DOHH2 (cell line): ENCODE measurements around the gene CCDC24.

Experiments
- H3F3A ChIP-seq: fragments of 200-600 bp; sonication (generic), shearing (Covaris generic); 2 replicates; pipeline ENCODE4 v1.6.0; 2016; ENCODE audit warnings: antibody characterized with exemption, mild to moderate bottlenecking; ENCODE audit not compliant: control insufficient read depth, insufficient read depth
- H3K27ac ChIP-seq: fragments of 200-600 bp; sonication (generic); 2 replicates; pipeline ENCODE4 v1.5.1; 2014; ENCODE audit warnings: low read depth, mild to moderate bottlenecking, low read length, moderate library complexity
- H3K27me3 ChIP-seq: fragments of 200-600 bp; sonication (generic); 2 replicates; pipeline ENCODE4 v1.6.1; 2014; ENCODE audit warnings: mild to moderate bottlenecking, low read length, mixed read lengths; ENCODE audit not compliant: control insufficient read depth
- H3K36me3 ChIP-seq: fragments of 200-600 bp; sonication (generic); 2 replicates; pipeline ENCODE4 v1.6.1; 2014; ENCODE audit warnings: mild to moderate bottlenecking, low read length, moderate library complexity, mixed read lengths; ENCODE audit not compliant: control insufficient read depth
- H3K4me1 ChIP-seq: fragments of 200-600 bp; sonication (generic); 2 replicates; pipeline ENCODE4 v1.6.1; 2014; ENCODE audit warnings: mild to moderate bottlenecking, low read length, mixed read lengths; ENCODE audit not compliant: control insufficient read depth
- H3K4me2 ChIP-seq: fragments of 200-600 bp; sonication (generic); 2 replicates; pipeline ENCODE4 v1.6.0; 2014; ENCODE audit warnings: mild to moderate bottlenecking, low read length, moderate library complexity
- H3K4me3 ChIP-seq: fragments of 200-600 bp; sonication (generic); 2 replicates; pipeline ENCODE4 v1.5.1; 2014; ENCODE audit warnings: mild to moderate bottlenecking, low read length, mixed read lengths
- H3K79me2 ChIP-seq: fragments of 200-600 bp; sonication (generic); 2 replicates; pipeline ENCODE4 v1.6.1; 2014; ENCODE audit warnings: mild to moderate bottlenecking, low read length, mixed read lengths; ENCODE audit not compliant: control insufficient read depth
- H3K9me2 ChIP-seq: fragments of 200-600 bp; sonication (generic); replicated peaks from 2 replicates; pipeline ENCODE4 v1.6.1; 2014; ENCODE audit warnings: mild to moderate bottlenecking, low read length, mixed read lengths; ENCODE audit not compliant: control insufficient read depth
- H3K9me3 ChIP-seq: fragments of 200-600 bp; sonication (generic); 2 replicates; pipeline ENCODE4 v1.6.1; 2014; ENCODE audit warnings: antibody characterized with exemption, low read length, mixed read lengths; ENCODE audit not compliant: control insufficient read depth, insufficient read depth
- H4K20me1 ChIP-seq: fragments of 200-600 bp; sonication (generic); 2 replicates; pipeline ENCODE4 v1.6.0; 2014; ENCODE audit warnings: low read depth, mild to moderate bottlenecking, antibody characterized with exemption, low read length, moderate library complexity; ENCODE audit not compliant: control insufficient read depth, insufficient read depth
- EZH2phosphoT487 ChIP-seq: fragments of 200-600 bp; sonication (generic); IDR thresholded peaks from 2 replicates; pipeline ENCODE4 v1.6.1; 2017; ENCODE audit warnings: borderline replicate concordance, mild to moderate bottlenecking, antibody characterized with exemption, low read length, moderate library complexity, mixed read lengths
- TF ChIP-seq, protein P1 (sequence below): fragments of 200-600 bp; sonication (generic); IDR thresholded peaks from one replicate; pipeline ENCODE4 v1.5.1; 2014; ENCODE audit warnings: antibody characterized with exemption, mild to moderate bottlenecking, low read depth, low read length; ENCODE audit not compliant: poor library complexity, severe bottlenecking

Gene CCDC24

DNA sequence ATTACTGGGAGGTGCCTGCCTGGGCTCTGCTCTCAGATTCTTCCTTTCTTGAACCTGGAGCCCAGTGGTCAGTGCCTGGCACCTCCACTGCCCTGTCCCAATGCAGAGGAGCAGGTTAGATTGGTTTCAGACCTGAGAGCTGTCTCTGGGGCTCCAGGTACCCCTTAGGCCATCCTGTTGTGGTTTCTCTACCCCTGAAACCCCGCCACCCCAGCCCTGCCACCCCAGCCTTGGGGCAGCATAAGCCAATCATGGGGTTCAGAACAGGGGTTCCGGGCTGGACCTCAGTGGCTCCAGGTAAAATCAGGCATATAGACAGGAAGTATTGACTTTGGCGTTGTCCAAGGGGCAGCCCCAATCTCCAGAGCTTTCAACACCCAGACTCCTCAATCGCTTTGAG, 43.0 kb downstream of the CCDC24 start:
- H3K79me2 ChIP-seq, result no peaks in the 10 kb centered on the region
- H3K4me2 ChIP-seq, result no peak overlapping the region
- H3K4me1 ChIP-seq, result peaks cover 17% of the 10 kb centered on the region
- no peak overlapping the region for H3K4me3 ChIP-seq
- H3K36me3 ChIP-seq, result no peaks in the 10 kb centered on the region
- no peaks in the 10 kb centered on the region for H3K9me3 ChIP-seq
- TF ChIP-seq, protein P1, sequence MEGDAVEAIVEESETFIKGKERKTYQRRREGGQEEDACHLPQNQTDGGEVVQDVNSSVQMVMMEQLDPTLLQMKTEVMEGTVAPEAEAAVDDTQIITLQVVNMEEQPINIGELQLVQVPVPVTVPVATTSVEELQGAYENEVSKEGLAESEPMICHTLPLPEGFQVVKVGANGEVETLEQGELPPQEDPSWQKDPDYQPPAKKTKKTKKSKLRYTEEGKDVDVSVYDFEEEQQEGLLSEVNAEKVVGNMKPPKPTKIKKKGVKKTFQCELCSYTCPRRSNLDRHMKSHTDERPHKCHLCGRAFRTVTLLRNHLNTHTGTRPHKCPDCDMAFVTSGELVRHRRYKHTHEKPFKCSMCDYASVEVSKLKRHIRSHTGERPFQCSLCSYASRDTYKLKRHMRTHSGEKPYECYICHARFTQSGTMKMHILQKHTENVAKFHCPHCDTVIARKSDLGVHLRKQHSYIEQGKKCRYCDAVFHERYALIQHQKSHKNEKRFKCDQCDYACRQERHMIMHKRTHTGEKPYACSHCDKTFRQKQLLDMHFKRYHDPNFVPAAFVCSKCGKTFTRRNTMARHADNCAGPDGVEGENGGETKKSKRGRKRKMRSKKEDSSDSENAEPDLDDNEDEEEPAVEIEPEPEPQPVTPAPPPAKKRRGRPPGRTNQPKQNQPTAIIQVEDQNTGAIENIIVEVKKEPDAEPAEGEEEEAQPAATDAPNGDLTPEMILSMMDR, result no peak
- TF ChIP-seq EZH2phosphoT487, result no peak
- no peaks in the 10 kb centered on the region for H3K9me2 ChIP-seq
- peaks cover 17% of the 10 kb centered on the region for H3K27me3 ChIP-seq
- no peaks in the 10 kb centered on the region; the same call in 1 of the 2 replicates for H3F3A ChIP-seq
- no peaks in the 10 kb centered on the region for H4K20me1 ChIP-seq
- no peak overlapping the region for H3K27ac ChIP-seq

DNA sequence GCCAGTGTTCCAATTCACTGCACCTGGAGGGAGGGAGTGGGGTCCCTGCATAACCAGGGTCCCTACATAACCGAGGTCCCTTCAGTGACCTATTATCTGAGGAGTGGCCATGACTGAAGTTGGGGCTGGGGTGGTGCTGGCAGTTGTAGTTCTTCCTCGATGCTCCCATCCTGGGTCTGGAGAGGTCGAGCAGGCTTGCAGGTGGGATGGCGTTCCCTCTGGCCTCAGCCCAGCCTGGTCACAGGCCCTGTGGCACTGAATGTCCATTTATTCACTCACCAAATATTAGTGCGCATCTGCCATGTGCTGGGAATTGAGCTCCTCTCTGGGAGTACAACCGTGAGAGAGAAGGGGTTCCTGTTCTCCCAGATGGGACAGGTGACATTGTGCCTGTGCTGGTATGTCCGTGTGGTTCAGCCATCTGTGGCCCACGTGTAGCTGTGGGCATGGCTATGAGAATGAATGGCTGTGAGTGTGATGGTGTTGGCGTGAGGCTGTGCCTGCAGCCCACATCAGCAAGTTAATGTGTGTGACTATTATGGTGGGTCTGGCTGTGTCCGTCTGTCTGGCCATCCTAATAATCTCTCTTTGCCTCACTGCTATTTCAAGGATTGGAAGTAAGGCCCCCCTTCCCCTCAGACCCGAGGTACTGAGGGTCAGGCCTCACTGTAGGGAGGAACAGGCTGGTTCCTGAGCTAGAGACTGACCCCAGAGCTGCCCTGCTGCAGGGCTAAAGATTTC, 43.7 kb downstream of the CCDC24 start:
- Histone ChIP-seq H3K36me3 (no peaks in the 10 kb centered on the region), H3K4me3 (no peak overlapping the region), H3K27ac (no peak overlapping the region), H3K4me2 (no peak overlapping the region), H3K9me2 (no peaks in the 10 kb centered on the region), H3K9me3 (no peaks in the 10 kb centered on the region), H3K27me3 (peaks cover 17% of the 10 kb centered on the region), H3F3A (no peaks in the 10 kb centered on the region; the same call in 1 of the 2 replicates), H3K79me2 (no peaks in the 10 kb centered on the region), H4K20me1 (no peaks in the 10 kb centered on the region), H3K4me1 (peaks cover 13% of the 10 kb centered on the region)
- TF ChIP-seq, protein P1, result no peak
- TF ChIP-seq EZH2phosphoT487, result no peak

DNA sequence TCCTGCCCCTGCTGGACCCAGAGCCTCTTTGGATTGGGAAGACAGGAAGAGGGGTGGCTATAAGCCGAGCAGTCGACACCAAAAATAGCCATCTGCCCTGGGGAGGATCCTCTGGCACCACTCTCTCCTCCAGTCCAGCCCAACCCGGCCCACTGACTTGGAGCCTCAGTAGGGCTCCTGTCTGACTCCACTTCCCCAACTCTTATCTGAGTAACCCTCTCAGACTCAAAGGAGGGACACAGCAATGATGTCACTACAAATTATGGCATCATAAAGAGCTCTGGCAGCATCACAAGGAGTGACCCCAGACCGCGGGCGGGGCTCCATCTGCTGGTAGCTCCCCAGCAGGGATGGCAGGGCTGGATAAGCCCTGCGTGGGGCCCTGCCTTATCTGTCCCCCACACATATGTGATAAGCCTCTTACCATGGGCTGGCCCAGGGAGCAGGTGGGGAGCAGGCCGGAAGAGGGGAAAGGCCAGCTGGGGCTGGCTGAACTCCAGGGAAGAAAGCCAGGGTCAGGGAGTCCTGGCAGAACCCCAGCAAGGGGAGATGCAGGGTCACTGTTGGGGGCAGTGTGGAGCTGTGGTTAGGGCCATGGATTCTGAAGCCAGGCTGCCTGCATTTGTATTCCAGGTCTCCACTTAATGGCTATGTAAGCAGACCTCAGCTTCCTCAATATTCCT, 44.5 kb downstream of the CCDC24 start:
- Histone ChIP-seq H3K4me1 (peaks cover 15% of the 10 kb centered on the region), H3K9me2 (no peaks in the 10 kb centered on the region), H3K4me3 (no peak overlapping the region), H3K36me3 (no peaks in the 10 kb centered on the region), H4K20me1 (no peaks in the 10 kb centered on the region), H3K9me3 (no peaks in the 10 kb centered on the region), H3K27ac (no peak overlapping the region), H3F3A (no peaks in the 10 kb centered on the region; the same call in 1 of the 2 replicates), H3K27me3 (peaks cover 19% of the 10 kb centered on the region), H3K79me2 (no peaks in the 10 kb centered on the region), H3K4me2 (no peak overlapping the region)
- TF ChIP-seq, protein P1, result no peak
- TF ChIP-seq EZH2phosphoT487, result no peak
